GM12878 (cell line): ENCODE data around the gene RBKS. TPM values are rescaled to one million over a fixed set of nuclear protein-coding genes. Genes with fewer than 3 reads are reported as not detected.

Source experiments
- DPF2 ChIP-seq: fragments of 450-650 bp; IDR thresholded peaks from 2 replicates; pipeline ENCODE4 v1.6.1; 2017; ENCODE audit warnings: mild to moderate bottlenecking
- FOXM1 ChIP-seq: IDR thresholded peaks from 2 replicates; pipeline ENCODE4 v1.6.1; 2012; ENCODE audit warnings: low read depth, mild to moderate bottlenecking, inconsistent platforms, low read length, moderate library complexity
- KLF5 ChIP-seq: fragments of 450-650 bp; IDR thresholded peaks from 2 replicates; pipeline ENCODE4 v1.6.1; 2014; ENCODE audit warnings: mild to moderate bottlenecking; ENCODE audit not compliant: partially characterized antibody
- PAX5 ChIP-seq: IDR thresholded peaks from 2 replicates; pipeline ENCODE4 v1.6.1; 2011; ENCODE audit warnings: low read depth, low read length, borderline replicate concordance
- RB1 ChIP-seq: fragments of 450-650 bp; formaldehyde crosslinking; IDR thresholded peaks from 2 replicates; pipeline ENCODE4 v1.6.1; 2017; ENCODE audit warnings: mild to moderate bottlenecking, borderline replicate concordance
- WRNIP1 ChIP-seq: IDR thresholded peaks from 2 replicates; pipeline ENCODE4 v1.6.1; 2011; ENCODE audit warnings: low read depth, low read length, improper control_type of control experiment, borderline replicate concordance
- ZSCAN29 ChIP-seq: fragments of 450-650 bp; IDR thresholded peaks from 2 replicates; pipeline ENCODE4 v1.6.1; 2017; ENCODE audit warnings: mild to moderate bottlenecking, moderate library complexity
- polyA plus RNA-seq, 11 experiments: library from polyadenylated mRNA; depleted of rRNA in 4 of 11; unstranded in 6 of 11; stranded (reverse) in 5 of 11; fragments of >200 nt; fragmentation: Nextera tagmentation in 4 of 11; fragmentation: Illumina TruSeq in 1 of 11; extraction: Ambion mirVana in 4 of 11; extraction: Trizol in 1 of 11; gene quantifications; 1 replicate in 1 of 11; 2 replicates in 10 of 11; pipeline versions ENCODE4 v1.2.1 to v1.2.3, GENCODE V29; 2011 to 2016; ENCODE audit warnings: inconsistent platforms in 2 of 11, missing spikeins in 2 of 11, low read depth in 1 of 11
- total RNA-seq, 4 experiments: library from RNA; depleted of rRNA in 3 of 4; stranded (reverse); fragments of >200 nt in 3 of 4; fragmentation: Illumina TruSeq in 1 of 4; extraction: Trizol in 1 of 4; gene quantifications; 2 replicates each; pipeline versions ENCODE4 v1.2.1 to v1.2.3, GENCODE V29; 2013 to 2021
- TF ChIP-seq, protein P1 (sequence below): IDR thresholded peaks from 2 replicates; pipeline ENCODE4 v1.6.1; 2012; ENCODE audit warnings: improper control_type of control experiment, low read depth, low read length; ENCODE audit not compliant: insufficient replicate concordance
- TF ChIP-seq, protein P2 (sequence below): IDR thresholded peaks from 2 replicates; pipeline ENCODE4 v1.6.1; 2012; ENCODE audit warnings: low read depth, low read length, improper control_type of control experiment

Gene RBKS
- total and polyA plus RNA-seq, 10 of the 15 experiments (the other 5 are each of a cell fraction or from before 2014, with no cell fraction given) = 0.39 to 1.8 (median 1.0) TPM

DNA sequence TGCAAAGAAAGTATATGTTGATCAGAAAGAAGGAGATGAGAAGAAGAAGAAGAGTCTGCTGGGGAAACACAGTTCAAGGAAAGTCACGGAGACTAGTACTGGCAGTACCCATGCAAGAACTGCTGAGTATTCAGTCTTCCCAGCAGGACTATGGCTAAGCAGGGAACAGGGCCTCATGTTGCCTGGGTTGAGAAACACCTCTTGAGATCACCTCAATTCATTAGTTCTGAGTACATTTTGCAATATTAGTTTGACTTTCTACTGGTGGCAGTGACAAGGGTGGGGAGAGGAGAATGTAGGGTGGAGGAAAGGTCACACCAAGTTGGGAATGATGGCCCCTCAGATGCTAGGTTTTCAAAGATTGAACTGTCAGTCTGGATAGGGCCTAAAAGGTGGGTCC lies 68.1 kb downstream of the RBKS start (continued):
- TF ChIP-seq, protein P1, sequence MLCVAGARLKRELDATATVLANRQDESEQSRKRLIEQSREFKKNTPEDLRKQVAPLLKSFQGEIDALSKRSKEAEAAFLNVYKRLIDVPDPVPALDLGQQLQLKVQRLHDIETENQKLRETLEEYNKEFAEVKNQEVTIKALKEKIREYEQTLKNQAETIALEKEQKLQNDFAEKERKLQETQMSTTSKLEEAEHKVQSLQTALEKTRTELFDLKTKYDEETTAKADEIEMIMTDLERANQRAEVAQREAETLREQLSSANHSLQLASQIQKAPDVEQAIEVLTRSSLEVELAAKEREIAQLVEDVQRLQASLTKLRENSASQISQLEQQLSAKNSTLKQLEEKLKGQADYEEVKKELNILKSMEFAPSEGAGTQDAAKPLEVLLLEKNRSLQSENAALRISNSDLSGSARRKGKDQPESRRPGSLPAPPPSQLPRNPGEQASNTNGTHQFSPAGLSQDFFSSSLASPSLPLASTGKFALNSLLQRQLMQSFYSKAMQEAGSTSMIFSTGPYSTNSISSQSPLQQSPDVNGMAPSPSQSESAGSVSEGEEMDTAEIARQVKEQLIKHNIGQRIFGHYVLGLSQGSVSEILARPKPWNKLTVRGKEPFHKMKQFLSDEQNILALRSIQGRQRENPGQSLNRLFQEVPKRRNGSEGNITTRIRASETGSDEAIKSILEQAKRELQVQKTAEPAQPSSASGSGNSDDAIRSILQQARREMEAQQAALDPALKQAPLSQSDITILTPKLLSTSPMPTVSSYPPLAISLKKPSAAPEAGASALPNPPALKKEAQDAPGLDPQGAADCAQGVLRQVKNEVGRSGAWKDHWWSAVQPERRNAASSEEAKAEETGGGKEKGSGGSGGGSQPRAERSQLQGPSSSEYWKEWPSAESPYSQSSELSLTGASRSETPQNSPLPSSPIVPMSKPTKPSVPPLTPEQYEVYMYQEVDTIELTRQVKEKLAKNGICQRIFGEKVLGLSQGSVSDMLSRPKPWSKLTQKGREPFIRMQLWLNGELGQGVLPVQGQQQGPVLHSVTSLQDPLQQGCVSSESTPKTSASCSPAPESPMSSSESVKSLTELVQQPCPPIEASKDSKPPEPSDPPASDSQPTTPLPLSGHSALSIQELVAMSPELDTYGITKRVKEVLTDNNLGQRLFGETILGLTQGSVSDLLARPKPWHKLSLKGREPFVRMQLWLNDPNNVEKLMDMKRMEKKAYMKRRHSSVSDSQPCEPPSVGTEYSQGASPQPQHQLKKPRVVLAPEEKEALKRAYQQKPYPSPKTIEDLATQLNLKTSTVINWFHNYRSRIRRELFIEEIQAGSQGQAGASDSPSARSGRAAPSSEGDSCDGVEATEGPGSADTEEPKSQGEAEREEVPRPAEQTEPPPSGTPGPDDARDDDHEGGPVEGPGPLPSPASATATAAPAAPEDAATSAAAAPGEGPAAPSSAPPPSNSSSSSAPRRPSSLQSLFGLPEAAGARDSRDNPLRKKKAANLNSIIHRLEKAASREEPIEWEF = no peak
- TF ChIP-seq WRNIP1 = no peak
- TF ChIP-seq ZSCAN29 = no peak
- TF ChIP-seq, protein P2, sequence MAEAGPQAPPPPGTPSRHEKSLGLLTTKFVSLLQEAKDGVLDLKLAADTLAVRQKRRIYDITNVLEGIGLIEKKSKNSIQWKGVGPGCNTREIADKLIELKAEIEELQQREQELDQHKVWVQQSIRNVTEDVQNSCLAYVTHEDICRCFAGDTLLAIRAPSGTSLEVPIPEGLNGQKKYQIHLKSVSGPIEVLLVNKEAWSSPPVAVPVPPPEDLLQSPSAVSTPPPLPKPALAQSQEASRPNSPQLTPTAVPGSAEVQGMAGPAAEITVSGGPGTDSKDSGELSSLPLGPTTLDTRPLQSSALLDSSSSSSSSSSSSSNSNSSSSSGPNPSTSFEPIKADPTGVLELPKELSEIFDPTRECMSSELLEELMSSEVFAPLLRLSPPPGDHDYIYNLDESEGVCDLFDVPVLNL = no peak
- no peak for TF ChIP-seq RB1
- TF ChIP-seq KLF5 = no peak
- no peak for TF ChIP-seq FOXM1
- no peak for TF ChIP-seq DPF2
- TF ChIP-seq PAX5 = no peak
